ENCODE data around the gene KCNQ1. TPM values are rescaled to one million over a fixed set of nuclear protein-coding genes. Genes with fewer than 3 reads are reported as not detected.

The KCNQ1 gene
- total and polyA plus RNA-seq, 9 of the 15 experiments (the other 6 are each of a cell fraction or from before 2014, with no cell fraction given): 0.44 TPM; not detected in 8

- TF ChIP-seq FOXA3 (CRISPR knock-in tag; conservative IDR thresholded peaks at IDR 0.05 in 1 of 2, IDR thresholded peaks at IDR 0.05 in 1 of 2): no peak
- no peak for TF ChIP-seq L3MBTL2 (IDR thresholded peaks at IDR 0.05)
- TF ChIP-seq, protein P1, sequence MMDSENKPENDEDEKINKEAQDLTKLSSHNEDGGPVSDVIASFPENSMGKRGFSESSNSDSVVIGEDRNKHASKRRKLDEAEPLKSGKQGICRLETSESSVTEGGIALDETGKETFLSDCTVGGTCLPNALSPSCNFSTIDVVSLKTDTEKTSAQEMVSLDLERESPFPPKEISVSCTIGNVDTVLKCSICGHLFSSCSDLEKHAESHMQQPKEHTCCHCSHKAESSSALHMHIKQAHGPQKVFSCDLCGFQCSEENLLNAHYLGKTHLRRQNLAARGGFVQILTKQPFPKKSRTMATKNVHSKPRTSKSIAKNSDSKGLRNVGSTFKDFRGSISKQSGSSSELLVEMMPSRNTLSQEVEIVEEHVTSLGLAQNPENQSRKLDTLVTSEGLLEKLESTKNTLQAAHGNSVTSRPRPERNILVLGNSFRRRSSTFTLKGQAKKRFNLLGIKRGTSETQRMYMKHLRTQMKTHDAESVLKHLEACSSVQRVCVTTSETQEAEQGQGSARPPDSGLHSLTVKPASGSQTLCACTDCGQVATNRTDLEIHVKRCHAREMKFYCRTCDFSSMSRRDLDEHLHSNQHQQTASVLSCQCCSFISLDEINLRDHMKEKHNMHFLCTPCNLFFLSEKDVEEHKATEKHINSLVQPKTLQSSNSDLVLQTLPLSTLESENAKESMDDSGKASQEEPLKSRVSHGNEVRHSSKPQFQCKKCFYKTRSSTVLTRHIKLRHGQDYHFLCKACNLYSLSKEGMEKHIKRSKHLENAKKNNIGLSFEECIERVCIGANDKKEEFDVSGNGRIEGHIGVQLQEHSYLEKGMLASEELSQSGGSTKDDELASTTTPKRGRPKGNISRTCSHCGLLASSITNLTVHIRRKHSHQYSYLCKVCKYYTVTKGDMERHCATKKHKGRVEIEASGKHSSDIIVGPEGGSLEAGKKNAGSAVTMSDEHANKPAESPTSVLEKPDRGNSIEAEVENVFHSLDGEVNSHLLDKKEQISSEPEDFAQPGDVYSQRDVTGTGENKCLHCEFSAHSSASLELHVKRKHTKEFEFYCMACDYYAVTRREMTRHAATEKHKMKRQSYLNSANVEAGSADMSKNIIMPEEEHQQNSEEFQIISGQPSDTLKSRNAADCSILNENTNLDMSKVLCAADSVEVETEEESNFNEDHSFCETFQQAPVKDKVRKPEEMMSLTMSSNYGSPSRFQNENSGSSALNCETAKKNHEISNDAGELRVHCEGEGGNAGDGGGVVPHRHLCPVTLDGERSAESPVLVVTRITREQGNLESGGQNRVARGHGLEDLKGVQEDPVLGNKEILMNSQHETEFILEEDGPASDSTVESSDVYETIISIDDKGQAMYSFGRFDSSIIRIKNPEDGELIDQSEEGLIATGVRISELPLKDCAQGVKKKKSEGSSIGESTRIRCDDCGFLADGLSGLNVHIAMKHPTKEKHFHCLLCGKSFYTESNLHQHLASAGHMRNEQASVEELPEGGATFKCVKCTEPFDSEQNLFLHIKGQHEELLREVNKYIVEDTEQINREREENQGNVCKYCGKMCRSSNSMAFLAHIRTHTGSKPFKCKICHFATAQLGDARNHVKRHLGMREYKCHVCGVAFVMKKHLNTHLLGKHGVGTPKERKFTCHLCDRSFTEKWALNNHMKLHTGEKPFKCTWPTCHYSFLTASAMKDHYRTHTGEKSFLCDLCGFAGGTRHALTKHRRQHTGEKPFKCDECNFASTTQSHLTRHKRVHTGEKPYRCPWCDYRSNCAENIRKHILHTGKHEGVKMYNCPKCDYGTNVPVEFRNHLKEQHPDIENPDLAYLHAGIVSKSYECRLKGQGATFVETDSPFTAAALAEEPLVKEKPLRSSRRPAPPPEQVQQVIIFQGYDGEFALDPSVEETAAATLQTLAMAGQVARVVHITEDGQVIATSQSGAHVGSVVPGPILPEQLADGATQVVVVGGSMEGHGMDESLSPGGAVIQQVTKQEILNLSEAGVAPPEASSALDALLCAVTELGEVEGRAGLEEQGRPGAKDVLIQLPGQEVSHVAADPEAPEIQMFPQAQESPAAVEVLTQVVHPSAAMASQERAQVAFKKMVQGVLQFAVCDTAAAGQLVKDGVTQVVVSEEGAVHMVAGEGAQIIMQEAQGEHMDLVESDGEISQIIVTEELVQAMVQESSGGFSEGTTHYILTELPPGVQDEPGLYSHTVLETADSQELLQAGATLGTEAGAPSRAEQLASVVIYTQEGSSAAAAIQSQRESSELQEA (IDR thresholded peaks at IDR 0.05; ENCODE audit: low read depth): no peak
- no peak for TF ChIP-seq NCOR1 (IDR thresholded peaks at IDR 0.05)
- TF ChIP-seq ZNF354B (CRISPR knock-in tag; IDR thresholded peaks at IDR 0.05): no peak
- H3K4me1 ChIP-seq (replicated peaks in 1 of 2; ENCODE audit: control insufficient read depth in 2 of 2, insufficient read depth in 2 of 2, low read length in 2 of 2): peaks cover 11 to 74% of the 10 kb centered on the region in 2 experiments
- no peak for FAIRE-seq
- no peak overlapping the region for H3K27ac ChIP-seq (ENCODE audit: extremely low read depth, low read depth, low read length)
- ChIA-PET CTCF (ENCODE audit: low intra/inter-chr PET ratio) (no interaction called here), POLR2A (interaction anchor here (1.3 kb wide), 1 partner anchor 25 kb away, joined by 3 read pairs; no protein-coding TSS in a partner anchor)
- no peak overlapping the region for H2AFZ ChIP-seq (ENCODE audit: low read depth, low read length)
- in situ Hi-C loops (cut with MboI): no loop called here
- ATAC-seq: no peak
- 53% methylated on average over 10 of the region's 10 CpGs for WGBS (ENCODE audit: insufficient coverage, low coverage, missing lambda C conversion rate)
- H3K9me3 ChIP-seq (replicated peaks; ENCODE audit: control insufficient read depth, insufficient read depth, low read depth, low read length): no peaks in the 10 kb centered on the region
- H3K9me1 ChIP-seq (ENCODE audit: control insufficient read depth, insufficient read depth, low read length): no peaks in the 10 kb centered on the region
- no peak for DNase-seq (ENCODE audit: extremely low read depth in 1 of 4, low spot score in 3 of 4)
- H3K36me3 ChIP-seq (ENCODE audit: control insufficient read depth, insufficient read depth, low read length): no peaks in the 10 kb centered on the region
- peaks cover 2 to 13% of the 10 kb centered on the region in 2 experiments; a peak in 1 of 5 replicates for H3K27me3 ChIP-seq (ENCODE audit: control insufficient read depth in 2 of 2, insufficient read depth in 2 of 2, low read length in 2 of 2)
- H4K20me1 ChIP-seq (replicated peaks; ENCODE audit: control insufficient read depth, insufficient read depth, low read length): no peaks in the 10 kb centered on the region
- H3K9ac ChIP-seq (ENCODE audit: insufficient read depth in 1 of 2, low read depth in 2 of 2, low read length in 2 of 2): no peak overlapping the region
- no peak overlapping the region for H3K4me2 ChIP-seq (ENCODE audit: insufficient read depth, low read length)
- BruUV-seq (replicated peaks): no TSS peak
- intact Hi-C loops (cut with micrococcal nuclease): no loop called here
- H3K4me3 ChIP-seq: no peak overlapping the region
- H3K79me2 ChIP-seq (ENCODE audit: control insufficient read depth, insufficient read depth, low read length): no peaks in the 10 kb centered on the region
These were observed 359.4 kb downstream of the KCNQ1 start for GRCh38 chr11:2804189-2804588.
